ENCODE data around the gene COL16A1. TPM values are rescaled to one million over a fixed set of nuclear protein-coding genes. Genes with fewer than 3 reads are reported as not detected.

Gene COL16A1
- total RNA-seq, 4 donors from 2014 or later = 4.3 to 11.4 (median 5.3) TPM

GRCh38 chr1:31640964-31641363 lies 62.9 kb downstream of the COL16A1 start:
- TF ChIP-seq CTCF (IDR thresholded peaks at IDR 0.05 in 4 of 5, conservative IDR thresholded peaks at IDR 0.05 in 1 of 5) (peak in 2 of 5 experiments; percentile 10 to 31), POLR2A (IDR thresholded peaks at IDR 0.05) (peak; percentile 8 to 50)
- H3K4me3 ChIP-seq = peak overlapping the region in 3 of 4 donors; percentile 24 to 29 (median 28)
- H3K4me1 ChIP-seq = peaks cover 84% of the 10 kb centered on the region in 2 donors
- intact Hi-C loops (cut with DNase I; ENCODE audit: low total_unique reads) (loop anchor here (5.0 to 10.0 kb wide), 2 partner anchors 286 to 314 kb away; no protein-coding TSS in a partner anchor), in situ Hi-C loops (cut with MboI; ENCODE audit: low sequenced_read_pairs in 4 of 4) (no loop called here)
- ATAC-seq (peak; percentile 4 to 17), DNase-seq (peak in 1 of 2 donors; percentile 43)
- H3K27me3 ChIP-seq = no peaks in the 10 kb centered on the region
- H3K27ac ChIP-seq = peak overlapping the region; percentile 87 to 99 (median 96)
- no peaks in the 10 kb centered on the region for H3K36me3 ChIP-seq
- H3K9me3 ChIP-seq = no peaks in the 10 kb centered on the region

- Histone ChIP-seq H3K36me3 (peaks cover 0 to under 1% of the 10 kb centered on the region in 2 donors), H3K4me3 (peak overlapping the region in 2 of 4 donors; percentile 1 to 24), H3K4me1 (peaks cover 78 to 81% of the 10 kb centered on the region in 2 donors), H3K27ac (peak overlapping the region; percentile 87 to 99 (median 96)), H3K9me3 (no peaks in the 10 kb centered on the region), H3K27me3 (no peaks in the 10 kb centered on the region)
- DNase-seq (no peak), ATAC-seq (no peak)
- intact Hi-C loops (cut with DNase I; ENCODE audit: low total_unique reads) = loop anchor here (5.0 to 10.0 kb wide), 2 partner anchors 287 to 315 kb away; no protein-coding TSS in a partner anchor
- in situ Hi-C loops (cut with MboI; ENCODE audit: low sequenced_read_pairs in 4 of 4) = no loop called here
- TF ChIP-seq POLR2A (IDR thresholded peaks at IDR 0.05) = no peak
- no peak for TF ChIP-seq CTCF (IDR thresholded peaks at IDR 0.05 in 4 of 5, conservative IDR thresholded peaks at IDR 0.05 in 1 of 5)
These were observed 63.6 kb downstream of the COL16A1 start for GRCh38 chr1:31640179-31640578.

DNA sequence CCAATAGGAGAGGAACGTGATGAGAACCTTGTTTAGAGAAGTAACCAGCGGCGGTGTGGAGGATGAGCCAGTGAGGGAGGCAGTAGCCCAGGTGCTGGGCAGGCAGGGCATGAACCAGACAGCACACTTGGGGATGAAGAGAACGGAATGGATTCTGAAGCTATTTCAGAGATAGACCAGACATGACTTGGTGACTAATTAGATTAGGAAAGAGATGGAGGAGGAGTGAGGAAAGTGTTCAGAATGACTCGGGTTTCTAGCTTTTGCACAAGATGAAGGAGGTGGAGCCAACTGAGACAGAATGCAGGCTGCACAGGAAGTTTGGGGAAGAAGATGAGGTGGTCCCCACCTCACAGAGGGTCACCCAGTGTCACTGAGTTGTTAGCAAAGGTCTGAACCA lies 64.3 kb downstream of the COL16A1 start:
- Histone ChIP-seq H3K4me3 (peak overlapping the region in 1 of 4 donors; percentile 7), H3K27me3 (no peaks in the 10 kb centered on the region), H3K4me1 (peaks cover 78 to 88% of the 10 kb centered on the region in 2 donors), H3K9me3 (no peaks in the 10 kb centered on the region), H3K27ac (peak overlapping the region; percentile 87 to 99 (median 96)), H3K36me3 (peaks cover 0 to 7% of the 10 kb centered on the region in 2 donors)
- ATAC-seq (peak; percentile 68 to 74), DNase-seq (peak; percentile 30 to 59)
- TF ChIP-seq POLR2A (IDR thresholded peaks at IDR 0.05) (peak; percentile 57 to 66), CTCF (IDR thresholded peaks at IDR 0.05 in 4 of 5, conservative IDR thresholded peaks at IDR 0.05 in 1 of 5) (no peak)
- intact Hi-C loops (cut with DNase I; ENCODE audit: low total_unique reads) (loop anchor here (1.0 kb wide), 1 partner anchor 12 kb away; no protein-coding TSS in a partner anchor), in situ Hi-C loops (cut with MboI; ENCODE audit: low sequenced_read_pairs in 4 of 4) (no loop called here)

GRCh38 chr1:31637915-31638673 lies 65.7 kb downstream of the COL16A1 start:
- H3K27ac ChIP-seq = peak overlapping the region; percentile 87 to 99 (median 96)
- in situ Hi-C loops (cut with MboI; ENCODE audit: low sequenced_read_pairs in 4 of 4) (no loop called here), intact Hi-C loops (cut with DNase I; ENCODE audit: low total_unique reads) (no loop called here)
- H3K36me3 ChIP-seq = peaks cover 0 to 10% of the 10 kb centered on the region in 2 donors
- H3K9me3 ChIP-seq = no peaks in the 10 kb centered on the region
- H3K27me3 ChIP-seq = no peaks in the 10 kb centered on the region
- ATAC-seq (peak; percentile 71 to 86), DNase-seq (peak; percentile 32 to 48)
- peak; percentile 44 to 68 for TF ChIP-seq POLR2A (IDR thresholded peaks at IDR 0.05)
- no peak for TF ChIP-seq CTCF (IDR thresholded peaks at IDR 0.05 in 4 of 5, conservative IDR thresholded peaks at IDR 0.05 in 1 of 5)
- peak overlapping the region in 1 of 4 donors; percentile 7 for H3K4me3 ChIP-seq
- H3K4me1 ChIP-seq = peaks cover 76 to 92% of the 10 kb centered on the region in 2 donors

Measured in gastrocnemius medialis (tissue), 4 donors.